H7 (cell line): ENCODE measurements around the gene FEV. TPM values are rescaled to one million over a fixed set of nuclear protein-coding genes. Genes with fewer than 3 reads are reported as not detected.

ENCODE experiments used
- DNase-seq: peaks from one replicate; pipeline ENCODE4 v3.0.0; 2012
- H3K27me3 ChIP-seq: 2 replicates; pipeline ENCODE4 v1.6.0; 2011; ENCODE audit warnings: mild to moderate bottlenecking, low read length; ENCODE audit not compliant: control insufficient read depth, insufficient read depth
- H3K36me3 ChIP-seq: replicated peaks from 2 replicates; pipeline ENCODE4 v1.5.1; 2011; ENCODE audit warnings: low read length; ENCODE audit not compliant: control insufficient read depth, insufficient read depth
- H3K4me3 ChIP-seq: 2 replicates; pipeline ENCODE4 v1.5.1; 2011; ENCODE audit warnings: low read depth, mild to moderate bottlenecking, control low read depth, low read length, moderate library complexity; ENCODE audit not compliant: insufficient read depth
- total RNA-seq: library from RNA; depleted of rRNA; stranded (reverse); fragments of >200 nt; shearing (Covaris generic); gene quantifications from 2 replicates; pipeline ENCODE4 v1.2.3, GENCODE V29; 2014

The FEV gene
- total RNA-seq, 1 experiment from 2014 or later: not detected

- peaks cover 99% of the 10 kb centered on the region for H3K27me3 ChIP-seq
- no peak for DNase-seq
- no peak overlapping the region for H3K4me3 ChIP-seq
- H3K36me3 ChIP-seq: no peaks in the 10 kb centered on the region
Measured at GRCh38 chr2:218992196-218992595, 7.2 kb upstream of the FEV start.

- Histone ChIP-seq H3K4me3 (no peak overlapping the region), H3K27me3 (peaks cover 99% of the 10 kb centered on the region), H3K36me3 (no peaks in the 10 kb centered on the region)
- peak; percentile 72 for DNase-seq
Measured at GRCh38 chr2:218991674-218992168, 6.7 kb upstream of the FEV start.

GRCh38 chr2:218990612-218991011 is 5.6 kb upstream of the FEV start:
- no peak overlapping the region for H3K4me3 ChIP-seq
- no peaks in the 10 kb centered on the region for H3K36me3 ChIP-seq
- peaks cover 100% of the 10 kb centered on the region for H3K27me3 ChIP-seq
- peak; percentile 13 for DNase-seq

GRCh38 chr2:218990052-218990451 is 5.1 kb upstream of the FEV start:
- H3K27me3 ChIP-seq: peaks cover 100% of the 10 kb centered on the region
- no peak overlapping the region for H3K4me3 ChIP-seq
- peak; percentile 13 for DNase-seq
- no peaks in the 10 kb centered on the region for H3K36me3 ChIP-seq

GRCh38 chr2:218988650-218989049 is 3.7 kb upstream of the FEV start:
- H3K27me3 ChIP-seq: peaks cover 100% of the 10 kb centered on the region
- no peak for DNase-seq
- H3K4me3 ChIP-seq: no peak overlapping the region
- H3K36me3 ChIP-seq: no peaks in the 10 kb centered on the region

- Histone ChIP-seq H3K4me3 (no peak overlapping the region), H3K27me3 (peaks cover 100% of the 10 kb centered on the region), H3K36me3 (no peaks in the 10 kb centered on the region)
- peak; percentile 7 for DNase-seq
Measured at GRCh38 chr2:218988164-218988563, 3.2 kb upstream of the FEV start.

GRCh38 chr2:218986148-218986761 is 1.3 kb upstream of the FEV start:
- DNase-seq: no peak
- peaks cover 100% of the 10 kb centered on the region for H3K27me3 ChIP-seq
- no peaks in the 10 kb centered on the region for H3K36me3 ChIP-seq
- H3K4me3 ChIP-seq: no peak overlapping the region

- peak; percentile 85 for DNase-seq
- H3K36me3 ChIP-seq: no peaks in the 10 kb centered on the region
- peaks cover 99% of the 10 kb centered on the region for H3K27me3 ChIP-seq
- peak overlapping the region; percentile 26 for H3K4me3 ChIP-seq
Measured at GRCh38 chr2:218985325-218986091, 524 bp upstream of the FEV start.

- peak overlapping the region; percentile 1 for H3K4me3 ChIP-seq
- H3K27me3 ChIP-seq: peaks cover 97% of the 10 kb centered on the region
- H3K36me3 ChIP-seq: no peaks in the 10 kb centered on the region
- peak; percentile 84 for DNase-seq
Measured at GRCh38 chr2:218984239-218985020, 554 bp downstream of the FEV start.

GRCh38 chr2:218983934-218984238 is 1.1 kb downstream of the FEV start:
- Histone ChIP-seq H3K4me3 (no peak overlapping the region), H3K27me3 (peaks cover 93% of the 10 kb centered on the region), H3K36me3 (no peaks in the 10 kb centered on the region)
- DNase-seq: no peak

- H3K4me3 ChIP-seq: no peak overlapping the region
- peaks cover 93% of the 10 kb centered on the region for H3K27me3 ChIP-seq
- H3K36me3 ChIP-seq: no peaks in the 10 kb centered on the region
- DNase-seq: peak; percentile 69
Measured at GRCh38 chr2:218983263-218983933, 1.6 kb downstream of the FEV start.

GRCh38 chr2:218982586-218983262 is 2.3 kb downstream of the FEV start:
- no peak overlapping the region for H3K4me3 ChIP-seq
- peaks cover 88% of the 10 kb centered on the region for H3K27me3 ChIP-seq
- H3K36me3 ChIP-seq: no peaks in the 10 kb centered on the region
- DNase-seq: peak; percentile 33

- H3K27me3 ChIP-seq: peaks cover 88% of the 10 kb centered on the region
- DNase-seq: peak; percentile 71
- no peaks in the 10 kb centered on the region for H3K36me3 ChIP-seq
- no peak overlapping the region for H3K4me3 ChIP-seq
Measured at GRCh38 chr2:218981881-218982585, 3.0 kb downstream of the FEV start.
